HG02588 (cell line): ENCODE results near the gene PLXNA4.
"Not testable (repeated sequence)": the region's sequence is repeated elsewhere in the genome, so short reads cannot be mapped to it uniquely, and the experiment has no call there.

ENCODE experiments used
- ATAC-seq: cut with Tn5 transposase; IDR thresholded peaks from one replicate; pipeline ENCODE4 v1.9.1; 2021; ENCODE audit warnings: mild to moderate bottlenecking, moderate library complexity; ENCODE audit not compliant: unreplicated experiment

PLXNA4 gene

DNA sequence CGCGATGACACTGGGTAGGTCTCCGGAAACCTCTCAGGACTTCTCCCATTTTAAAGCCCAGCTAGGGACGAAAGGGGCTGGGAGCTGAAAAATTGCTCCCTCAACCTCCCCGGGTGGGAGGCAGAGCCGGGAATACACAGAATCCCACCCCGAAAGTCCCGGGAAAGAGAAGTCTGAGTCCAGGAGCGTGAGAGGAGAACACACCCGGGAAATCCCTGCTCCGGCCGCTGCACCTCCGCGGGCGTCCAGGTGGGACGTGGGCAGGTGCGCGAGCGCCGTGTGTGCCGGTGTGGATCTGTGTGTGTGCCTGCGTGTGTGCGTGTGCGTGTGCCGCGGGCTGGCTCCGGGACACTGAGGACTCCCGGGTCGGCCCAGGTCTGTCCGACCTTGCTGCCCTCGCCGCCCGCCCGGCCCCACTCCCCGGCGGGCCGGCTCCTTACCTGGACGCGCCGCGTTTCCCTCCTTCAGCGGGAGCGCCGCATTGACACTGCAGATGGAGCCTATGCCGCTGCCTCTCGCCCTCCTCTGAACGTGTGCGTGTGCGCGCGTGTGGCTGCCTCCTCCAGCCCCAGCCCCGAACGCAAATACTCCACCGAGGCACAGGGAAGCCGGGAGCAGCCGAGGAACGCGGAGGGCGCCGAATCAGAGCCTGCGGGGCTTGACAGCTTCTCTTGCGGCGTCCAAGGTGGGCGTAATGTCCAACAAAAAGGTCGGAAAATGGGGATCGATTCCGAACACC is at the start of gene PLXNA4:
PLXNA4 (minus strand) TSS at position 489 of the 739 bp plus-strand sequence. CDS start 67,777 bp downstream, outside the sequence.
- no peak for ATAC-seq

GRCh38 chr7:132625651-132626050 is 49.4 kb upstream of the PLXNA4 start:
- no peak for ATAC-seq

GRCh38 chr7:132622081-132622480 is 45.8 kb upstream of the PLXNA4 start:
- no peak for ATAC-seq

DNA sequence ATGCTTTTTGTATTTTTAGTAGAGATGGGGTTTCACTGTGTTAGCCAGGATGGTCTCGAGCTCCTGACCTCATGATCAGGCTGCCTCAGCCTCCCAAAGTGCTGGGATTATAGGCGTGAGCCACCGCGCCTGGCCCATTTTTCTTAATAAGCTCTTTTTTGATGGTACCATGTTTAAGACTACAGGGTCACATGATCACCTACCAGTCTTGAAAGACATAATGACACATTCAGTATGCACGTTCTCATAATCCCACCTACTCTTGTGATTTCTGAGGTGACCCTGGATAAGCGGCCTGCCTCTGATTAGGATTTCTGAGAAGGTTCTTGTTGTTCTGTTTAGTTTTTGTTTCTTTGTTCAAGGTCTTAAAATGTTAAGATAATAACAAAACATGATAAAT is 43.7 kb upstream of the PLXNA4 start:
- ATAC-seq: no peak

DNA sequence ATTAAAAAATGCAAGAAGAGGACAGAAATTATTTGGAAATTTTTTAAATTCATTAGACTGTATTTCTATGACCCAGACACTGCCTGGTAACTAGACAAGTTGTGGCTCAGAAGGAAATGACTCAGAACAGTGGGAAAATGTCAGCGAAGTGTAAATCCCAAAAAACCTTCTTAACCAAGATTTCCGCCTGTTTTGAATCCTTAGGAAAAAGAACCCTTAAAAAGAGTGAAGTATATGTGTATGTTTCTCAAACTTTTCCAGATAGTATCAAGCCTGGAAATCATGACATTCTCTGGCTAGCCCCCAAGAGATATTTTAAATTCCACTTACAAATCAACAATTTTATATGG is 42.7 kb upstream of the PLXNA4 start:
- no peak for ATAC-seq

- no peak for ATAC-seq
These were observed 42.1 kb upstream of the PLXNA4 start for GRCh38 chr7:132618271-132618955.

GRCh38 chr7:132614428-132615318 is 38.4 kb upstream of the PLXNA4 start:
- no peak for ATAC-seq

GRCh38 chr7:132613737-132614136 is 37.5 kb upstream of the PLXNA4 start:
- ATAC-seq: no peak

DNA sequence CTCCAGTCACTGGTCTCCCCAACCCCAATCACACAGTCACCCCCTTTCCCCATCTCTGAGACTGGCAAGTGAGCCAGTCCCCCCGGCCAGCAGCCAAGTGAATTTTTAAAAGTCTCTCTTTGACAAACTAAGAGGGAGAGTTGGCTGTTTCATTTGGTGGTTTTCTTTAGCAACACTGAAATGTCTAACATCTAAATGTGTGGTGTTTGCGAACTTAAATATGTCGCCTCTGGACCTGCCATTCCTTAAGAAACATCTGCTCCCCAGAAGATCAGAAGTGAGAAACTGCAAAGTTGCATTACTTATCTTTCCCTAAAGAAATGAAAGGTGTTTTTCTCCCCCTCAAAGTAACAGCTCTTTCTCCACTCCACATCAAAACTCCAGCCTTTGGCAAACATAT is 34.7 kb upstream of the PLXNA4 start:
- no peak for ATAC-seq

- ATAC-seq: no peak
These were observed 33.7 kb upstream of the PLXNA4 start for GRCh38 chr7:132609906-132610520.

DNA sequence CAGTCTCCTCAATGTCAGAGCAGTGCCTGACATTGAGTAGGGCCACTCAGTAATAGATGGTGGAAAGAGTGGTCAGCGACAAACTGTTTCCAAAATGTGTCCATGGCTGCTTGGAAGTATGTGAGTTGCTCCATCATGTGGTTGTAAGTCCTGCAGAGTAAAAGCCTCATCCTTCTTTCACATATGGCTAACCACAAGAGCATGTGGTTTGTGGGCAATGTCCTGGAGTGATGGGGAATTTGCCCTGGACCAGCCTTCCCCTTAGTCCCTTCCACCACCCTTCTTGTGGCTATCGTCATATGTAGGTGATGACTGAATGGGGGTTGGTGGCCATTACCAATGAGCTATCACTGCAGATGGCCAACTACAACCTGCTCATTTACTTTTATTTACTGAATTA is 33.0 kb upstream of the PLXNA4 start:
- ATAC-seq: no peak

DNA sequence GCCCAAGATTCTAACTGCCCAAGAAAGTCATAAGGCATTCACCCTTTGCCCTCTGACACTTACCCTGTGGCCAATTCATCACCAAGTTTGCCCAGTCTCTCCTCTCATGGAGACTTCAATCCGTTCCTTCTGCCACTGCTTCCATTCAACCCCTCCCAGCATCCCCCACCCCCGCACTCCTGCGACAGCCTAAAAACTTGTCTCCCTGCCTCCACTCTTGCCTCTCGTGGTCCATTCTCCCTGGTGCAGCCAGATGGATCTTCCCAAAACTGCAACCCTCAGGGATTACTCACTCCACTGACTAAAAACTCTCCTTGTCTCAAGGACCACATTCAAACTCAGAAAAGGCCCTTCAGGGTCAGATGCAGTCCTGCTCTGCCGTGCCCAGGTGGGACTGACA is 32.3 kb upstream of the PLXNA4 start:
- ATAC-seq: no peak

GRCh38 chr7:132607656-132608055 is 31.4 kb upstream of the PLXNA4 start:
- ATAC-seq: no peak

DNA sequence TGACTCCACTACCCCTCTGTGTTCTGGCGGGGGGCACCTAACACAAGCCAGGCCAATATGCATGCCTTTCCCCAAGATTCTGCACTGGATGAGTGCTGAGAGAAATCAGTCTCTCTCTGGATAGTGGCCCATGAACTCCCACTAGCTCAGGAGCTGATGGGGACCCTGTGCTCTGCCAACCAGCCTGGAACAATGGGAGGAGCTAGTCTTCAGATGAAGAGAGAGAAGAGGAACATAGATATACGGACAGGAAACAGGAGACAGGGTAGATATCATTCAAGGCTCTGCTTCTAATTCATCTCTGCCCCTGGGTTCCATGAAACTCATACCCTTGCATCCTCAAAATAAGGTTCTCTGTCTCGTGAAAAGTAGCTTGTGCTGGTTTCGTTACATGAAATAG is 27.9 kb upstream of the PLXNA4 start:
- no peak for ATAC-seq

DNA sequence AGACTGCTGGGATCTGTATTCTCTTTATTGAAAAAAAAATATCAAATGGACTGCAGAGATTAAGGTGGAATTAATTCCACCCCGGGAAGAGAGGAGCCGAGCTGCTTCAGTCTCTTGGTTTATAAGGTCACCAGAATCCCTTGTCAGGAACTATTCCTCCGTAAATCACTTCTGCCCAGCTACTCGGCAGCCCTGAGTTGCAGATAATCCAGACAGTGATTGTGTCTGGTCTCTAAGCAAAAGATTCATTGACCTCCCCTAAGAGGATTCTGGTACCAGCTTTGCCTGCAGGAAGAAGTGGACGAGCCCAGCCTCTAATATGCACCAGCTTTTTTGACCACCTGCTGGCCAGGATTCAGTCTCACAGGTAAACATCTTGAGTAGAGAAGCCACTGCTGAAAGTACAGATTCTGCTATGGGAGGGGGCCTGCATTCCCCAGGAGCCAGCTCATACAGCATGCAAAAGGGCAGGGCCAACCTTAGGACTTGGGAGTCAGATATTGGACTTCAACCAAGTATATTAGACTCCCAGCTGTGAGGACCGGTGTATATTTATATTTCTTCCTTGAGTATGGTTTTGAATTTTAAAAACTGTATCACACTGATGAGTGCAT is 27.1 kb upstream of the PLXNA4 start:
- ATAC-seq: no peak

- no peak for ATAC-seq
These were observed 25.5 kb upstream of the PLXNA4 start for GRCh38 chr7:132601783-132602182.

- no peak for ATAC-seq
These were observed 20.3 kb upstream of the PLXNA4 start for GRCh38 chr7:132596588-132596987.

GRCh38 chr7:132594741-132595140 is 18.5 kb upstream of the PLXNA4 start:
- not testable (repeated sequence) for ATAC-seq

DNA sequence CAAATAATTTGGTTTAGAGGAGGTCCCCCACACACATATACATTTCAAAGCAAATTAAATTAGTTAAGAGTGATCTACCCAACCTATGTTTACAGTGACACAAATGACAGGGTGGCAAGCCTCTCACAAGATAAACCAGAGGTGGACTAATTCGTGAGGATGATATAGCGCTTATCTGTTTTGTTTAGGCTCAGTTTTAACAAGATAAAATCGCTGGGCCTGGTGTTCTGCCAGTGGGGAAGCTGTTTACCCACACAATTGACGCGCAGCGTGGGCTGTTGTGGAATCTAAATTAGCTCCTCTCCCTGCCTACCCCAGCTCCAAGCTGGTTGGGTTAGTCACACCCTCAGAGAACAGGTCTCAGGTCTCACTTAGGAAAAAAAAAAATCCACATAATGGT is 16.7 kb upstream of the PLXNA4 start:
- ATAC-seq: no peak

DNA sequence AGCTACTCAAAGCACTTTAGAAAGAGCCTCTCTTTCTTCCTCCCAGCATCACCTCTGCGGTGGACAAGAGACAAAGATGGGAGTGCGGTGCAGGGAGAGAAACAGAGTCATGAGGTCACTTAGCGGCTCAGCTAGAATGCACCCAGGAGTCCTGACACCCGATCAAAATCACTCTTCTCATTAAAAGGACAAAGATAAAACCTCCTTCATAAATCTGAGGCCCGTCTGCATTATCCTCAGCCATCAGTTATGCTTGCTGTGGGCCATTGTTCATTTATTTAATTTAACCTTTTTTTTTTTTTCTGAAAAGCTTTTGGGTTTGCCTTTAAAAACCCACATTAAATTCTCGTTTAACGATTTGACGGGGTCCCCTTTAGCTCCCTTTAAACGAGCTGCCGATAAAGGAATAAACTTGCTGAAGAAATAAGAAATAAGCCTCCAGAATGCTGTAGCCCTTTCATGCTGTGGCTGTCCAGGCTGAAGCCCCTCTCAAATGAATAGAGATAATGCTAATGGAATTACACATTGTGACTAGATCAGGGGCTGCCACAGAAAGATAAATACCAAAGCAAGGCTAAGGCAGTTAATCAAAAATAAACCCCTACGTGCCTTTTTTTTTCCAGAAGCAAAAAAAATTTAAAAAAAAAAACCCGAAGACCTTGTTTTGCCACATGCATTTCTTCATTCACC is 16.1 kb upstream of the PLXNA4 start:
- ATAC-seq: no peak
